ENCODE results near the gene FOXD1.
"Not testable (repeated sequence)": the region's sequence is repeated elsewhere in the genome, so short reads cannot be mapped to it uniquely, and the experiment has no call there.

Gene FOXD1

GRCh38 chr5:73448463-73449136 is at the start of gene FOXD1:
FOXD1 (minus strand) TSS chr5:73448777; CDS start chr5:73448362, 415 bp downstream.
- no peak for DNase-seq (ENCODE audit: low spot score)

- DNase-seq (ENCODE audit: low spot score) = no peak
These were observed 49.0 kb upstream of the FOXD1 start for GRCh38 chr5:73497497-73498056.

- DNase-seq (ENCODE audit: low spot score) = peak; percentile 88
These were observed 48.4 kb upstream of the FOXD1 start for GRCh38 chr5:73496984-73497457.

GRCh38 chr5:73495772-73496335 is 47.3 kb upstream of the FOXD1 start:
- no peak for DNase-seq (ENCODE audit: low spot score)

GRCh38 chr5:73494721-73495120 is 46.1 kb upstream of the FOXD1 start:
- no peak for DNase-seq (ENCODE audit: low spot score)

GRCh38 chr5:73493421-73493820 is 44.8 kb upstream of the FOXD1 start:
- no peak for DNase-seq (ENCODE audit: low spot score)

GRCh38 chr5:73491155-73491554 is 42.6 kb upstream of the FOXD1 start:
- no peak for DNase-seq (ENCODE audit: low spot score)

- no peak for DNase-seq (ENCODE audit: low spot score)
These were observed 41.5 kb upstream of the FOXD1 start for GRCh38 chr5:73490088-73490487.

GRCh38 chr5:73488806-73489205 is 40.2 kb upstream of the FOXD1 start:
- no peak for DNase-seq (ENCODE audit: low spot score)

- no peak for DNase-seq (ENCODE audit: low spot score)
These were observed 39.2 kb upstream of the FOXD1 start for GRCh38 chr5:73487815-73488214.

GRCh38 chr5:73487257-73487656 is 38.7 kb upstream of the FOXD1 start:
- not testable (repeated sequence) for DNase-seq (ENCODE audit: low spot score)

- no peak for DNase-seq (ENCODE audit: low spot score)
These were observed 37.7 kb upstream of the FOXD1 start for GRCh38 chr5:73486119-73486899.

- no peak for DNase-seq (ENCODE audit: low spot score)
These were observed 37.1 kb upstream of the FOXD1 start for GRCh38 chr5:73485715-73486114.

GRCh38 chr5:73484511-73484910 is 35.9 kb upstream of the FOXD1 start:
- no peak for DNase-seq (ENCODE audit: low spot score)

GRCh38 chr5:73483676-73484075 is 35.1 kb upstream of the FOXD1 start:
- DNase-seq (ENCODE audit: low spot score) = no peak

- DNase-seq (ENCODE audit: low spot score) = no peak
These were observed 34.0 kb upstream of the FOXD1 start for GRCh38 chr5:73482383-73483136.

- no peak for DNase-seq (ENCODE audit: low spot score)
These were observed 31.9 kb upstream of the FOXD1 start for GRCh38 chr5:73480500-73480899.

GRCh38 chr5:73472116-73472515 is 23.5 kb upstream of the FOXD1 start:
- DNase-seq (ENCODE audit: low spot score) = no peak

GRCh38 chr5:73471654-73472053 is 23.1 kb upstream of the FOXD1 start:
- DNase-seq (ENCODE audit: low spot score) = no peak

GRCh38 chr5:73469878-73470277 is 21.3 kb upstream of the FOXD1 start:
- DNase-seq (ENCODE audit: low spot score) = no peak

GRCh38 chr5:73468638-73469037 is 20.1 kb upstream of the FOXD1 start:
- DNase-seq (ENCODE audit: low spot score) = not testable (repeated sequence)

All from NAMALWA (cell line).